ENCODE measurements around the gene HACD2. TPM values are rescaled to one million over a fixed set of nuclear protein-coding genes. Genes with fewer than 3 reads are reported as not detected.

The HACD2 gene
- total RNA-seq, 4 donors from 2014 or later, result 24.9 to 51.6 (median 36.0) TPM

DNA sequence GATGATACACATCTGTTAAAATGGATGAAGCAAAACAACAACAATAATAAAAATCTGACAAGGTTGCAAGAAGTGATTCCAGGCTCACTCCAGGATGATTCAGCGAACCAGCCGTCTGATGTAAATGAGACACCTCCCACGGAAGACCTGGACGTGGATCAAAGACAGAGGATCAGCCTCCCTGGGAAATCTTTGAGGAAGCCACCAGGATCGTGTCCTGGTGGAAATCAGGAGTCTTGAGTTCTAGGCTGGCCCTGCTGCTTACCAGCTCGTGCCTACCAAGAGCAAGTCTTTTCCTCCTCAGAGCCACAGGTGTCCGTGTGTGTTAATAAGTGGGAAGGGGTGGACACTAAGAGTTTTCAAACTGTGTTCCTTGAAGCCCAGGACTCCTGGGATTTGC is 120.6 kb downstream of the HACD2 start:
- 68 to 70% methylated on average over 7 of the region's 7 CpGs for WGBS, 2 donors
- Histone ChIP-seq H3K27ac (no peak overlapping the region), H3K9me3 (no peaks in the 10 kb centered on the region), H3K4me3 (no peak overlapping the region), H3K4me1 (no peaks in the 10 kb centered on the region), H3K27me3 (peaks cover 0 to 14% of the 10 kb centered on the region in 2 donors), H3K36me3 (no peaks in the 10 kb centered on the region)
- TF ChIP-seq, protein P1, sequence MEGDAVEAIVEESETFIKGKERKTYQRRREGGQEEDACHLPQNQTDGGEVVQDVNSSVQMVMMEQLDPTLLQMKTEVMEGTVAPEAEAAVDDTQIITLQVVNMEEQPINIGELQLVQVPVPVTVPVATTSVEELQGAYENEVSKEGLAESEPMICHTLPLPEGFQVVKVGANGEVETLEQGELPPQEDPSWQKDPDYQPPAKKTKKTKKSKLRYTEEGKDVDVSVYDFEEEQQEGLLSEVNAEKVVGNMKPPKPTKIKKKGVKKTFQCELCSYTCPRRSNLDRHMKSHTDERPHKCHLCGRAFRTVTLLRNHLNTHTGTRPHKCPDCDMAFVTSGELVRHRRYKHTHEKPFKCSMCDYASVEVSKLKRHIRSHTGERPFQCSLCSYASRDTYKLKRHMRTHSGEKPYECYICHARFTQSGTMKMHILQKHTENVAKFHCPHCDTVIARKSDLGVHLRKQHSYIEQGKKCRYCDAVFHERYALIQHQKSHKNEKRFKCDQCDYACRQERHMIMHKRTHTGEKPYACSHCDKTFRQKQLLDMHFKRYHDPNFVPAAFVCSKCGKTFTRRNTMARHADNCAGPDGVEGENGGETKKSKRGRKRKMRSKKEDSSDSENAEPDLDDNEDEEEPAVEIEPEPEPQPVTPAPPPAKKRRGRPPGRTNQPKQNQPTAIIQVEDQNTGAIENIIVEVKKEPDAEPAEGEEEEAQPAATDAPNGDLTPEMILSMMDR (IDR thresholded peaks at IDR 0.05), result no peak
- no peak for TF ChIP-seq POLR2A (IDR thresholded peaks at IDR 0.05)
- no peak for TF ChIP-seq EP300 (IDR thresholded peaks at IDR 0.05)
- no peak for DNase-seq (ENCODE audit: low spot score in 2 of 2)

DNA sequence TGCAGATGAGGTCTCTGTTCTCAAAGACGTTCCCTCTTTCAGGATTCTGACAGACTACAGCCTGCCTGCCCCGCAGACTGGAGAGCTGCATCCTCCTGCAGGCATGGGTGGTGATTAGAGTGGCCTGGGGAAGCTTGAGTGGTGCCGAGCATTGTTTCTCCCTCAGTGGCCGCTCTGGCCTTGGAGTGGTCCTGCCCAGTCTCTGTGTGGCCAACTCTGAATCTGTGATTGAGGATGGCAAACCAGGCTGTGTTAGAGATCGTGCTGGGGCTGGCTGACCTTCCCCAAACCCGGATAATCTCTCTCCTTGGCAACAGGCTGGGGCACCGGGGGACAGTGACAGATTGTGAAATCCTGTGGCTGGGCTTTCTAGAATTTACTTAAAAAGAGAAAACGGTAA is 125.0 kb downstream of the HACD2 start:
- no peak overlapping the region for H3K4me3 ChIP-seq
- no peaks in the 10 kb centered on the region for H3K9me3 ChIP-seq
- H3K27me3 ChIP-seq, result peaks cover 0 to 19% of the 10 kb centered on the region in 2 donors
- TF ChIP-seq EP300 (IDR thresholded peaks at IDR 0.05) (no peak), POLR2A (IDR thresholded peaks at IDR 0.05) (no peak)
- TF ChIP-seq, protein P1 (IDR thresholded peaks at IDR 0.05), result no peak
- 35 to 37% methylated on average over 8 of the region's 8 CpGs for WGBS, 2 donors
- H3K27ac ChIP-seq, result no peak overlapping the region
- DNase-seq (ENCODE audit: low spot score in 2 of 2), result no peak
- no peaks in the 10 kb centered on the region for H3K4me1 ChIP-seq
- no peaks in the 10 kb centered on the region for H3K36me3 ChIP-seq

DNA sequence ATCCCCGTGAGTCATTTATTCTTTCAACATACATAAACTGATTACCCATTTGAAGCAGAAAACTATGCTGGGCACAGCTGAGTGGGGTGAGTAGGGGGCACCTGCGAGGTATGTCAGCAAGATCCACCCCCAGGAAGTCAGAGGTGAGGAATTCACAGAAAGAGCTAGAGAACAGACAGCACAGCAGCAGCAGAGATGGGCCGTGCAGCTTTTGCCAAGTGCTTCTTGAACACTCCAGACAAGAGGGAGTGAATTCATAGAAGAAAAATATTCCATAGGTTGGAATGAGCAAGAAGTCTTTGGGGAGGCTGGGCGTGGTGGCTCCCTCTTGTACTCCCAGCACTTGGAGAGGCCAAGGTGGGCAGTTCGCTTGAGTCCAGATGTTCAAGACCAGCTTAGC is 126.6 kb downstream of the HACD2 start:
- no peak for DNase-seq (ENCODE audit: low spot score in 2 of 2)
- Histone ChIP-seq H3K9me3 (no peaks in the 10 kb centered on the region), H3K36me3 (no peaks in the 10 kb centered on the region), H3K27me3 (peaks cover 0 to 15% of the 10 kb centered on the region in 2 donors), H3K4me3 (no peak overlapping the region), H3K27ac (no peak overlapping the region), H3K4me1 (no peaks in the 10 kb centered on the region)
- WGBS, 2 donors, result 76 to 79% methylated on average over 5 of the region's 5 CpGs
- TF ChIP-seq POLR2A (IDR thresholded peaks at IDR 0.05) (no peak), EP300 (IDR thresholded peaks at IDR 0.05) (no peak)
- TF ChIP-seq, protein P1 (IDR thresholded peaks at IDR 0.05), result no peak

DNA sequence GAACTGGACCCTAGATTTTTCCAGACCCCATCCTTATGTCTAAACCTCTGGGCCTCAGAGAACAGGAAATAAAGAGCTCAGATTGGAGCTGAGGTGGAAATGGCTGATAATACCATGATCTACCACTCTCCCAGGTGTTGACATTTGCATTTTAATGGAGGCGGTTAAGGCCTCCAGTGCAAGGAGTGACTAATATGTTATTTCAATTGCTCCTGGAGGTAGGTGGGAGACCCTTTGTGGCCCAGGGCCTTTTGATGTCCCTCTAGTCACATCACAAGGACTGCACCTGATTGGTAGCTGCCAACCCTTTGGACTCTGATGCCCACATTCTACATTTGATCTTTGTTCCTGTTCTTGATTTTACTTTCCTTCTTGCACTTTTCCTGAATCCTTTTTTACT is 127.0 kb downstream of the HACD2 start:
- peaks cover 0 to 15% of the 10 kb centered on the region in 2 donors for H3K27me3 ChIP-seq
- no peaks in the 10 kb centered on the region for H3K36me3 ChIP-seq
- no peak for DNase-seq (ENCODE audit: low spot score in 2 of 2)
- H3K27ac ChIP-seq, result no peak overlapping the region
- H3K9me3 ChIP-seq, result no peaks in the 10 kb centered on the region
- TF ChIP-seq, protein P1 (IDR thresholded peaks at IDR 0.05), result no peak
- TF ChIP-seq EP300 (IDR thresholded peaks at IDR 0.05) (no peak), POLR2A (IDR thresholded peaks at IDR 0.05) (no peak)
- no peaks in the 10 kb centered on the region for H3K4me1 ChIP-seq
- no peak overlapping the region for H3K4me3 ChIP-seq
- 89 to 100% methylated on average over 1 of the region's 1 CpG for WGBS, 2 donors

DNA sequence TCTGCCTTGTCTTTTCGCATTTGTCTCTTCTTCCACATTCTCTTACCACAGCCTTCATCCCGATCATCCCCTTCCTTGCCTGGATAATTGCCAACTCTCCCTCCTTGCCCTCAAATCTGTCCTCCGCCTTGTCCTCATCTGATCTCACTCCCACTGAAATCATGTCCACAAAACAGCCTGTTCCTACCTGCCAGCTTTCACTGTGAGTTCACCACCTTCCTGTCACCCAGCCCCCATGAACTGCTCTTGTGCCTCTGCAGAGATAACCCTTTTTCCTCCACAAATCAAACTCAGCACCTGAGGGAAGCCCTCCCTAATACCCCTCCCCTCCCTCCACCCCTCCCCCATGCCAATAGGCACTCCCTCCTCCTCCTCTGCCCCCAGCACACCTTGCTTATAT is 131.2 kb downstream of the HACD2 start:
- no peak for DNase-seq (ENCODE audit: low spot score in 2 of 2)
- 68 to 71% methylated on average over 3 of the region's 3 CpGs for WGBS, 2 donors

More for the DNA sequence above, 131.2 kb downstream of the HACD2 start:
- H3K9me3 ChIP-seq, result no peaks in the 10 kb centered on the region
- H3K4me3 ChIP-seq, result no peak overlapping the region
- H3K4me1 ChIP-seq, result peaks cover 0 to 19% (median 16%) of the 10 kb centered on the region in 4 donors
- H3K36me3 ChIP-seq, result no peaks in the 10 kb centered on the region
- TF ChIP-seq, protein P1 (IDR thresholded peaks at IDR 0.05), result no peak
- TF ChIP-seq POLR2A (IDR thresholded peaks at IDR 0.05) (no peak), EP300 (IDR thresholded peaks at IDR 0.05) (no peak)
- no peak overlapping the region for H3K27ac ChIP-seq
- peaks cover 0 to 35% of the 10 kb centered on the region in 2 donors for H3K27me3 ChIP-seq

Measured in tibial nerve (tissue), 4 donors.